ENCODE data around the gene ZNHIT2. TPM values are rescaled to one million over a fixed set of nuclear protein-coding genes. Genes with fewer than 3 reads are reported as not detected.
A peak's percentile ranks its signal among the peaks of the same experiment; 100 is the strongest.

Gene ZNHIT2
- total RNA-seq, 1 donor from 2014 or later: 7.5 TPM

DNA sequence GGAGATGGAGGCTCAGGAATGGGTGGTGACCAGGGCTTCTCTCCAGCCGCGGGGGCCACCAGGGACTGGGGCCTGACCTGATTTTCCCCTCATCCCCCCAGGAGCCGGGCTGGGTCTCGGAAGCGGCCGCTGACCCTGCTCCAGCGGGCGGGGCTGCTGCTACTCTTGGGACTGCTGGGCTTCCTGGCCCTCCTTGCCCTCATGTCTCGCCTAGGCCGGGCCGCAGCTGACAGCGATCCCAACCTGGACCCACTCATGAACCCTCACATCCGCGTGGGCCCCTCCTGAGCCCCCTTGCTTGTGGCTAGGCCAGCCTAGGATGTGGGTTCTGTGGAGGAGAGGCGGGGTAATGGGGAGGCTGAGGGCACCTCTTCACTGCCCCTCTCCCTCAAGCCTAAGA lies 29.7 kb downstream of the ZNHIT2 start:
- H3K36me3 ChIP-seq: peaks cover 44% of the 10 kb centered on the region
- peaks cover 7% of the 10 kb centered on the region for H3K4me1 ChIP-seq
- H3K27me3 ChIP-seq: no peaks in the 10 kb centered on the region
- H3K9me3 ChIP-seq: no peaks in the 10 kb centered on the region
- TF ChIP-seq, protein P1, sequence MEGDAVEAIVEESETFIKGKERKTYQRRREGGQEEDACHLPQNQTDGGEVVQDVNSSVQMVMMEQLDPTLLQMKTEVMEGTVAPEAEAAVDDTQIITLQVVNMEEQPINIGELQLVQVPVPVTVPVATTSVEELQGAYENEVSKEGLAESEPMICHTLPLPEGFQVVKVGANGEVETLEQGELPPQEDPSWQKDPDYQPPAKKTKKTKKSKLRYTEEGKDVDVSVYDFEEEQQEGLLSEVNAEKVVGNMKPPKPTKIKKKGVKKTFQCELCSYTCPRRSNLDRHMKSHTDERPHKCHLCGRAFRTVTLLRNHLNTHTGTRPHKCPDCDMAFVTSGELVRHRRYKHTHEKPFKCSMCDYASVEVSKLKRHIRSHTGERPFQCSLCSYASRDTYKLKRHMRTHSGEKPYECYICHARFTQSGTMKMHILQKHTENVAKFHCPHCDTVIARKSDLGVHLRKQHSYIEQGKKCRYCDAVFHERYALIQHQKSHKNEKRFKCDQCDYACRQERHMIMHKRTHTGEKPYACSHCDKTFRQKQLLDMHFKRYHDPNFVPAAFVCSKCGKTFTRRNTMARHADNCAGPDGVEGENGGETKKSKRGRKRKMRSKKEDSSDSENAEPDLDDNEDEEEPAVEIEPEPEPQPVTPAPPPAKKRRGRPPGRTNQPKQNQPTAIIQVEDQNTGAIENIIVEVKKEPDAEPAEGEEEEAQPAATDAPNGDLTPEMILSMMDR (IDR thresholded peaks at IDR 0.05): no peak
- no peak overlapping the region for H3K27ac ChIP-seq
- intact Hi-C loops (cut with DNase I): no loop called here
- no peak for DNase-seq
- H3K4me3 ChIP-seq: no peak overlapping the region
- no peak for ATAC-seq

DNA sequence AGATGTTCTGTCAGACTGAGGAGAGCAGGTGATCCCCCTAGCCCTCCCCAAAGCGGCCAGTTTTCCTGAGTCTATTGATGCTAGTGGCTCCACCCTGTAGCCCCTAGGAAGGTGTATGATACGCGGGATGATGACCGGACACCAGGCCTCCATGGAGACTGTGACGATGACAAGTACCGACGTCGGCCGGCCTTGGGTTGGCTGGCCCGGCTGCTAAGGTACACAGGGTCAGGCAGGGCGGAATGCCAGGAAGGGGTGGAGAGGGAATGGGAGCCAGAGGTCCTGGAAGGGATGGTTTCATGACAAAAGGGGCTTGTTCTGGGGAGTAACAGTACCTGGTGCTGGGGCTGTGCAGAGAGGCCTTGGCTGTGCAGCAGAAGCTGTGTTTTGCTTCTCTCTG lies 30.3 kb downstream of the ZNHIT2 start:
- Histone ChIP-seq H3K36me3 (peaks cover 44% of the 10 kb centered on the region), H3K27me3 (no peaks in the 10 kb centered on the region), H3K4me1 (peaks cover 7% of the 10 kb centered on the region), H3K4me3 (no peak overlapping the region), H3K9me3 (no peaks in the 10 kb centered on the region), H3K27ac (no peak overlapping the region)
- intact Hi-C loops (cut with DNase I): no loop called here
- ATAC-seq (no peak), DNase-seq (no peak)
- TF ChIP-seq, protein P1 (IDR thresholded peaks at IDR 0.05): no peak

DNA sequence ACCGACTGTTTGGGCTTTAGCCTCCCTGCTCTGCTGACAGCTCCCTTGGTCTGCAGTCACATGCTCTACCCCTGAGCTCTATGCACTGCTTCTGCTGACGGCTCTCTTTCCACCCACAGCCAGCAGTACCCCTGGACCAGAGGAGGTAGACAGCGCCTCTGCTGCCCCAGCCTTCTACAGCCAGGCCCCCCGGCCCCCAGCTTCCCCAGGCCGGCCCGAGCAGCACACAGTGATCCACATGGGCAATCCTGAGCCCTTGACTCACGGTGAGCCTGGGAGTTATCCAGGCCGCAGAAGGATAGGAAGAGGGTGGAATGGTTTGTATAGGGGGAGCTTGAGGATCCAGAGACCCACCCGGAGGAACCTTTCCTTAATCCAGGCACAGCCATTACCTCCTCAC lies 30.7 kb downstream of the ZNHIT2 start:
- intact Hi-C loops (cut with DNase I): no loop called here
- DNase-seq (no peak), ATAC-seq (no peak)
- Histone ChIP-seq H3K4me1 (peaks cover 7% of the 10 kb centered on the region), H3K27ac (no peak overlapping the region), H3K36me3 (peaks cover 44% of the 10 kb centered on the region), H3K9me3 (no peaks in the 10 kb centered on the region), H3K27me3 (no peaks in the 10 kb centered on the region), H3K4me3 (no peak overlapping the region)
- TF ChIP-seq, protein P1 (IDR thresholded peaks at IDR 0.05): no peak

DNA sequence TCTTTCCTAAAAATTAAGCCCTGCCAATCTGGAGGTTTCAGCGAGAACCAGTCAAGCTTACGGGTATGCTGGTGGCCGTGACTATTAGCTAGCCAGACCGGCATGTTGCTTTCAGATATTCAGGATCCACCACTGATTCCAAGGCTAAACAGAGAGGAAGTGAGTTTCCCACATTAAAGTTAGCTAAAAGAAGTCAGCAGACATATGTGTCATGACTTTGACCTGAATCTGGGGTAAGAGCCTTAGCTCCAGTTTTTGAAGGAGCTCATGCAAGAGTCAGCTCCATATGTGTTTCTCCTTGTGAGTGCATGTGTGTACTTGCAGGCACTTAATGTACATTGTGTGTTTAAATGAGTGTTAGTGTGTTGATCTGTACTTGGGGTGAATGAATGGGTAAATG lies 32.1 kb downstream of the ZNHIT2 start:
- Histone ChIP-seq H3K27me3 (no peaks in the 10 kb centered on the region), H3K36me3 (peaks cover 44% of the 10 kb centered on the region), H3K27ac (no peak overlapping the region), H3K4me3 (no peak overlapping the region), H3K4me1 (peaks cover 7% of the 10 kb centered on the region), H3K9me3 (no peaks in the 10 kb centered on the region)
- TF ChIP-seq, protein P1 (IDR thresholded peaks at IDR 0.05): no peak
- no peak for ATAC-seq
- intact Hi-C loops (cut with DNase I): no loop called here
- no peak for DNase-seq

DNA sequence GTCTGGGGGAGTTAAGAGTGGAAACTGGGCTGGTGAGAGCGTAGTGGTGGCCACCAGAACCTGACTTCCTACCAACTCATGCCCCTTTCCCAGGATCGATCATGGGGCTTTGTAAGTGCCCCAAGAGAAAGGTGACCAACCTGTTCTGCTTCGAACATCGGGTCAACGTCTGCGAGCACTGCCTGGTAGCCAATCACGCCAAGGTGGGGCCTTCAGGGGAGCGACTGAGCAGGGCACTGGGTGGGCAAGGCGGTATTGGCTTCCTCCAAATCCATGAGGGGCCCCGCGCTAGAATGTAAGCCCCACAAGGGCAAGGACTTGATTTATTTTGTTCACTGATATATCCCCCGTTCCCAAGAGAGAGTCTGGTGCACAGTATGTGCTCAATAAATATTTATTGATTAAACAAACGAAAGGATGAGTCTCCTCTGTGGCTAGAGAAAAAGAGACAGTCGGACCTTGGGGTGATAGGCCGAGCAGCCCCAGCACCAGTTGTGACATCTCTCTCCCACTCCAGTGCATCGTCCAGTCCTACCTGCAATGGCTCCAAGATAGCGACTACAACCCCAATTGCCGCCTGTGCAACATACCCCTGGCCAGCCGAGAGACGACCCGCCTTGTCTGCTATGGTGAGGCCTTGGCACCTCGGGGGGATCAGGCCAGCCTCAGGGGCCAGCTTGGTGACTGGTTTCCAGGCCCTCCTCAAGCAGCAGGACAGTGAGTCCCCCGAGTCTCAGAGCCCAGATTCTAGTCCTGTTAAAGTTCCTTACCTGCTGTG lies 32.7 kb downstream of the ZNHIT2 start:
- TF ChIP-seq, protein P1 (IDR thresholded peaks at IDR 0.05): no peak
- Histone ChIP-seq H3K36me3 (peaks cover 43% of the 10 kb centered on the region), H3K27ac (peak overlapping the region; percentile 90), H3K27me3 (no peaks in the 10 kb centered on the region), H3K4me1 (peaks cover 7% of the 10 kb centered on the region), H3K9me3 (no peaks in the 10 kb centered on the region), H3K4me3 (peak overlapping the region; percentile 70)
- ATAC-seq: no peak
- intact Hi-C loops (cut with DNase I): no loop called here
- DNase-seq: no peak
